HepG2 (cell line): Measurements from ENCODE around the gene AHCYL1. TPM values are rescaled to one million over a fixed set of nuclear protein-coding genes. Genes with fewer than 3 reads are reported as not detected.

Source experiments
- ATAC-seq: fragments of 200-7000 bp; cut with Tn5 transposase; 3 replicates; pipeline ENCODE4 v1.9.1; 2020; ENCODE audit warnings: mild to moderate bottlenecking, moderate library complexity
- BruUV-seq: library from RNA; stranded (reverse); fragments of 400-500 nt; replicated peaks from 2 replicates; lab custom pipeline; 2021; lab: Mats Ljungman, UMichigan
- CTCF ChIA-PET: fragments of 300-600 bp; formaldehyde crosslinking; extraction: SDS; loops from one replicate; lab custom pipeline; 2021; ENCODE audit warnings: low total read pairs, inconsistent platforms, low intra/inter-chr PET ratio; lab: Yijun Ruan, JAX
- POLR2A ChIA-PET: fragments of 350-600 bp; sonication (Branson Sonifier 250); formaldehyde crosslinking; loops from one replicate; lab custom pipeline; 2020; ENCODE audit warnings: antibody characterized with exemption, inconsistent platforms; lab: Yijun Ruan, JAX
- DNase-seq: peaks from one replicate; pipeline ENCODE4 v3.0.0-alpha.2; 2015; ENCODE audit warnings: low spot score
- FAIRE-seq: peaks from 3 replicates; lab custom pipeline; 2011; peaks lifted over from hg19 to GRCh38; lab: Jason Lieb, UNC
- H2AFZ ChIP-seq: one replicate; pipeline ENCODE4 v1.6.1; 2011; ENCODE audit warnings: low read length, inconsistent platforms
- H3K27ac ChIP-seq: fragments of 300-600 bp; 3 replicates; pipeline ENCODE4 v1.8.0; 2011; ENCODE audit warnings: mixed run types, mild to moderate bottlenecking, mixed read lengths, low read length, inconsistent platforms; ENCODE audit not compliant: insufficient read depth; ENCODE audit errors: extremely low read length
- H3K27me3 ChIP-seq, 2 experiments: fragments of 200-600 bp in 1 of 2; 2 replicates in 1 of 2; 3 replicates in 1 of 2; pipeline versions ENCODE4 v1.6.0 to v1.8.0; 2011; ENCODE audit warnings: low read length in 2 of 2, mild to moderate bottlenecking in 2 of 2, moderate library complexity in 2 of 2, inconsistent platforms in 1 of 2; ENCODE audit not compliant: insufficient read depth in 2 of 2, control insufficient read depth in 1 of 2
- H3K36me3 ChIP-seq, 2 experiments: fragments of 200-600 bp in 1 of 2; replicated peaks in 1 of 2; 2 replicates in 1 of 2; 3 replicates in 1 of 2; pipeline versions ENCODE4 v1.5.1 to v1.8.0; 2011; ENCODE audit warnings: low read length in 2 of 2, inconsistent platforms in 1 of 2; ENCODE audit not compliant: insufficient read depth in 2 of 2, control insufficient read depth in 1 of 2
- H3K4me1 ChIP-seq: 2 replicates; pipeline ENCODE4 v1.5.1; 2012; ENCODE audit warnings: low read length, inconsistent platforms; ENCODE audit not compliant: insufficient read depth
- H3K4me2 ChIP-seq: 2 replicates; pipeline ENCODE4 v1.6.0; 2011; ENCODE audit warnings: low read depth, low read length, inconsistent platforms
- H3K4me3 ChIP-seq, 3 experiments: fragments of 200-600 bp in 1 of 3; sonication (generic), shearing (Covaris generic) in 1 of 3; replicated peaks in 1 of 3; 2 replicates each; pipeline ENCODE4 v1.5.1; 2011 to 2016; ENCODE audit warnings: low read length in 3 of 3, inconsistent platforms in 2 of 3, low read depth in 2 of 3, mild to moderate bottlenecking in 2 of 3, control low read depth in 1 of 3, mixed read lengths in 1 of 3; ENCODE audit not compliant: insufficient read depth in 1 of 3
- H3K79me2 ChIP-seq: one replicate; pipeline ENCODE4 v1.6.1; 2011; ENCODE audit warnings: low read length, inconsistent platforms; ENCODE audit not compliant: insufficient read depth
- H3K9ac ChIP-seq: 2 replicates; pipeline ENCODE4 v1.6.0; 2011; ENCODE audit warnings: mild to moderate bottlenecking, low read depth, low read length, inconsistent platforms; ENCODE audit not compliant: insufficient read depth
- H3K9me3 ChIP-seq: 2 replicates; pipeline ENCODE4 v1.5.1; 2012; ENCODE audit warnings: mild to moderate bottlenecking, low read length
- H4K20me1 ChIP-seq: 2 replicates; pipeline ENCODE4 v1.6.0; 2011; ENCODE audit warnings: inconsistent platforms, mild to moderate bottlenecking, low read length, moderate library complexity; ENCODE audit not compliant: insufficient read depth
- ARNTL ChIP-seq: sonication (generic); formaldehyde crosslinking; IDR thresholded peaks from 2 replicates; pipeline ENCODE4 v1.4.0; 2020; ENCODE audit warnings: mild to moderate bottlenecking, missing genetic modification reagents
- FOXA1 ChIP-seq, 2 experiments: fragments of 450-650 bp in 1 of 2; sonication (generic) in 1 of 2; formaldehyde crosslinking in 1 of 2; IDR thresholded peaks; 2 replicates each; pipeline versions ENCODE4 v1.4.0 to v1.6.1; 2016 to 2020; ENCODE audit warnings: missing genetic modification reagents in 1 of 2
- KDM2A ChIP-seq: sonication (generic); formaldehyde crosslinking; IDR thresholded peaks from 2 replicates; pipeline ENCODE4 v1.4.0; 2020; ENCODE audit warnings: low read depth, missing genetic modification reagents, borderline replicate concordance
- NR2F1 ChIP-seq, 2 experiments: fragments of 450-650 bp in 1 of 2; formaldehyde crosslinking in 1 of 2; IDR thresholded peaks; 2 replicates each; pipeline versions ENCODE4 v1.5.0 to v1.6.1; 2016 to 2020; ENCODE audit warnings: mild to moderate bottlenecking in 1 of 2, missing compliant biosample characterization in 1 of 2, missing genetic modification reagents in 1 of 2, moderate library complexity in 1 of 2
- POLR2A ChIP-seq, 2 experiments: IDR thresholded peaks; 2 replicates each; pipeline ENCODE4 v1.6.1; 2011; ENCODE audit warnings: low read depth in 2 of 2, low read length in 2 of 2, mild to moderate bottlenecking in 1 of 2, moderate library complexity in 1 of 2; ENCODE audit not compliant: insufficient read depth in 1 of 2
- PRMT3 ChIP-seq: sonication (generic); formaldehyde crosslinking; IDR thresholded peaks from 2 replicates; pipeline ENCODE4 v1.8.1; 2022; ENCODE audit warnings: low read depth, mild to moderate bottlenecking, moderate library complexity, missing genetic modification reagents, borderline replicate concordance
- SRF ChIP-seq: IDR thresholded peaks from 2 replicates; pipeline ENCODE4 v1.6.1; 2011; ENCODE audit warnings: mild to moderate bottlenecking, low read depth, low read length, moderate library complexity
- SRSF1 ChIP-seq: fragments of 200-400 bp; formaldehyde crosslinking; optimal IDR thresholded peaks from 2 replicates; pipeline ENCODE3; 2017; ENCODE audit warnings: mild to moderate bottlenecking, low read depth, low read length, moderate library complexity
- ZBTB8A ChIP-seq: sonication (generic); formaldehyde crosslinking; IDR thresholded peaks from 2 replicates; pipeline ENCODE4 v1.4.0; 2020; ENCODE audit warnings: mild to moderate bottlenecking, low read depth, missing genetic modification reagents, borderline replicate concordance
- ZC3H4 ChIP-seq: sonication (generic); formaldehyde crosslinking; IDR thresholded peaks from 2 replicates; pipeline ENCODE4 v1.4.0; 2020; ENCODE audit warnings: missing genetic modification reagents, borderline replicate concordance
- ZFP36L2 ChIP-seq: sonication (generic); formaldehyde crosslinking; IDR thresholded peaks from 2 replicates; pipeline ENCODE4 v1.4.0; 2020; ENCODE audit warnings: missing genetic modification reagents
- ZFP82 ChIP-seq: sonication (generic); formaldehyde crosslinking; IDR thresholded peaks from 2 replicates; pipeline ENCODE4 v1.5.1; 2020; ENCODE audit warnings: mild to moderate bottlenecking, missing genetic modification reagents, borderline replicate concordance
- ZFX ChIP-seq: sonication (generic); formaldehyde crosslinking; IDR thresholded peaks from 2 replicates; pipeline ENCODE4 v1.4.0; 2020; ENCODE audit warnings: mild to moderate bottlenecking, low read depth, missing genetic modification reagents, moderate library complexity
- ZNF607 ChIP-seq: sonication (generic); formaldehyde crosslinking; IDR thresholded peaks from 2 replicates; pipeline ENCODE4 v1.5.1; 2020; ENCODE audit warnings: missing genetic modification reagents, mild to moderate bottlenecking, borderline replicate concordance
- ZNF619 ChIP-seq: sonication (generic); formaldehyde crosslinking; IDR thresholded peaks from 2 replicates; pipeline ENCODE4 v1.4.0; 2020; ENCODE audit warnings: mild to moderate bottlenecking, missing genetic modification reagents
- ZNF7 ChIP-seq: IDR thresholded peaks from 2 replicates; pipeline ENCODE4 v1.6.1; 2016; ENCODE audit warnings: missing biosample characterization, missing genetic modification reagents
- WGBS: methylation state at CpG from one replicate; pipeline ENCODE4 v1.1.6; 2017; ENCODE audit warnings: low lambda C conversion rate; 5-methylcytosine and 5-hydroxymethylcytosine counted together
- in situ Hi-C: cut with HindIII; loops from 2 replicates; pipeline ENCODE4 v1.10.0; 2017; ENCODE audit warnings: low pct_unique_long_range_greater_than_20kb; ENCODE audit not compliant: extremely low pct_ligation_motif_present
- intact Hi-C: fragments of 100-400 bp; cut with micrococcal nuclease; formaldehyde crosslinking; loops from one replicate; pipeline ENCODE4 v1.10.0; 2022; ENCODE audit not compliant: unreplicated experiment
- polyA plus RNA-seq, 8 experiments: library from polyadenylated mRNA; depleted of rRNA in 3 of 8; stranded (reverse) in 7 of 8; unstranded in 1 of 8; fragments of >200 nt; fragmentation: Illumina TruSeq in 4 of 8; extraction: Trizol in 4 of 8; gene quantifications; 2 replicates each; pipeline versions ENCODE4 v1.2.1 to v1.2.3, GENCODE V29; 2011 to 2016; ENCODE audit warnings: low read depth in 4 of 8, missing spikeins in 1 of 8, mixed read lengths in 1 of 8; ENCODE audit not compliant: insufficient read depth in 1 of 8
- total RNA-seq, 5 experiments: library from RNA; depleted of rRNA; stranded (reverse); fragments of >200 nt; fragmentation: Illumina TruSeq; extraction: Trizol; gene quantifications; 2 replicates each; pipeline ENCODE4 v1.2.3, GENCODE V29; 2016; ENCODE audit warnings: low read depth in 1 of 5
- TF ChIP-seq, protein P1 (sequence below): sonication (generic); formaldehyde crosslinking; IDR thresholded peaks from 2 replicates; pipeline ENCODE4 v1.4.0; 2020; ENCODE audit warnings: missing genetic modification reagents
- TF ChIP-seq, protein P2 (sequence below): sonication (generic); formaldehyde crosslinking; IDR thresholded peaks from 2 replicates; pipeline ENCODE4 v1.4.0; 2020; ENCODE audit warnings: missing genetic modification reagents

AHCYL1 gene
- total and polyA plus RNA-seq, 2 of the 13 experiments (the other 11 are each of a cell fraction or from before 2014, with no cell fraction given) = 40.9 to 76.3 TPM

DNA sequence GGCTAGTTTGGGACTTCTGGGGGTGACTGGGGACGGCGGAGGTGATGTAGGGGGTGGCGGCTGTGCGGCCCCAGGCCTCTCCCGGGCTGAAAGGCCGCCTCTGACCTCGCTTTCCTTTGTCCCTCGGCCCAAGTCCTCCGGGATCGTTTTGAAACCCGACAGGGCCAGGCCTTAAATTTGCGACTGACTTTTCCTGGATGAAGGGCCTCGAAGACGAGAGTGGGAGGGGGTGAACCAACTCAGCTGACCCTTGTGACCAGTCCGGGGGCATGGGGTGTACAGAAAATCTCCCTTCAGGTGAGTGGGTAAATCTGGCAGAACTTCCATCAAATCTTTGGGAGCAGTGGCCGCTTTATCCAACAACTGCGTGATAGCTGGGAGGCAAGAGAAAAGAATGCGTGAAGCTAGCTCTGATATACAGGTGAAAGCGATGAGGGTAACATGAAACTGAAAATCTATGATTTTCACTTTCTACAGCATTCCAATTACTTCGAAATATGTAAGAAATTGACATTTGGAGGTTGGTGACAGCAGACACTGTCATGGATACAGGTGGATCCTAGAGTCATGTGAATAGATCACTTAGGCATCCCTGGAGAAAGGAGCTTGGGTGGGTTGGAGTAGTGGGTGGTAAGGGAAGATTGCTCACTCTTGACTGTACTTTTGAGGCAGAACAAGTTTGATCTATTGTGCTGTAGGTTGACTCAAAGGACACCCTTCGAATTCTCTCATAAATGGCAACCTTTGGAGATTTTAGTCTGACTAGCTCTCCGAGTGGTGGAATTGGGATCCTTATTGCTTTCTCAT lies 885 bp downstream of the AHCYL1 start:
- Histone ChIP-seq H3K79me2 (peaks cover 46% of the 10 kb centered on the region), H3K4me1 (peaks cover 86% of the 10 kb centered on the region), H3K4me3 (peak overlapping the region; percentile 81 to 94 (median 94)), H3K9me3 (no peaks in the 10 kb centered on the region), H3K27me3 (no peaks in the 10 kb centered on the region; a peak in 1 of 5 replicates), H3K4me2 (peak overlapping the region; percentile 79), H3K9ac (peak overlapping the region; percentile 90), H3K27ac (peak overlapping the region; percentile 87), H2AFZ (no peak overlapping the region), H4K20me1 (peaks cover 3% of the 10 kb centered on the region; the same call in 1 of the 2 replicates), H3K36me3 (no peaks in the 10 kb centered on the region)
- intact Hi-C loops = loop anchor here (10.0 kb wide), 2 partner anchors 271 to 441 kb away; partner anchors contain the start of genes GNAI3 and GSTM5
- peak; percentile 8 for ATAC-seq
- ChIA-PET CTCF (interaction anchor here (1.3 to 3.6 kb wide), 4 partner anchors 25 to 211 kb away, joined by 4 to 48 read pairs (median 24); no protein-coding TSS in a partner anchor), POLR2A (interaction anchor here (0.7 to 3.7 kb wide), 8 partner anchors 18 to 437 kb away, joined by 4 to 67 read pairs (median 8); partner anchors contain the start of genes CSF1, EPS8L3 and GNAI3)
- DNase-seq = no peak
- in situ Hi-C loops = loop anchor here (10.0 kb wide), 1 partner anchor 341 kb away; no protein-coding TSS in a partner anchor
- WGBS = 3% methylated on average over 13 of the region's 22 CpGs
- FAIRE-seq = no peak
- BruUV-seq = TSS peak; percentile 50
- TF ChIP-seq ZFX (CRISPR knock-in tag) (0 out of 2 replicates have a peak, but pooled peaks have one; percentile 0), FOXA1 (IDR thresholded peaks at IDR 0.05) (no peak), FOXA1 (CRISPR knock-in tag; IDR thresholded peaks at IDR 0.05) (no peak), POLR2A (IDR thresholded peaks at IDR 0.05; ENCODE audit: insufficient read depth in 1 of 2, low read depth in 2 of 2, low read length in 2 of 2) (no peak), ZNF619 (no peak), ARNTL (CRISPR knock-in tag) (0 out of 2 replicates have a peak, but pooled peaks have one; percentile 2), NR2F1 (CRISPR knock-in tag; IDR thresholded peaks at IDR 0.05) (no peak), SRSF1 (no peak), ZFP82 (CRISPR knock-in tag) (peak; percentile 38; the same call in 1 of the 2 replicates), PRMT3 (no peak), ZNF7 (CRISPR knock-in tag) (no peak), ZBTB8A (CRISPR knock-in tag) (peak; percentile 43; the same call in 1 of the 2 replicates), KDM2A (CRISPR knock-in tag) (no peak), ZNF607 (CRISPR knock-in tag) (no peak), SRF (no peak), ZFP36L2 (CRISPR knock-in tag) (no peak), ZC3H4 (CRISPR knock-in tag) (no peak)
- TF ChIP-seq, protein P1, sequence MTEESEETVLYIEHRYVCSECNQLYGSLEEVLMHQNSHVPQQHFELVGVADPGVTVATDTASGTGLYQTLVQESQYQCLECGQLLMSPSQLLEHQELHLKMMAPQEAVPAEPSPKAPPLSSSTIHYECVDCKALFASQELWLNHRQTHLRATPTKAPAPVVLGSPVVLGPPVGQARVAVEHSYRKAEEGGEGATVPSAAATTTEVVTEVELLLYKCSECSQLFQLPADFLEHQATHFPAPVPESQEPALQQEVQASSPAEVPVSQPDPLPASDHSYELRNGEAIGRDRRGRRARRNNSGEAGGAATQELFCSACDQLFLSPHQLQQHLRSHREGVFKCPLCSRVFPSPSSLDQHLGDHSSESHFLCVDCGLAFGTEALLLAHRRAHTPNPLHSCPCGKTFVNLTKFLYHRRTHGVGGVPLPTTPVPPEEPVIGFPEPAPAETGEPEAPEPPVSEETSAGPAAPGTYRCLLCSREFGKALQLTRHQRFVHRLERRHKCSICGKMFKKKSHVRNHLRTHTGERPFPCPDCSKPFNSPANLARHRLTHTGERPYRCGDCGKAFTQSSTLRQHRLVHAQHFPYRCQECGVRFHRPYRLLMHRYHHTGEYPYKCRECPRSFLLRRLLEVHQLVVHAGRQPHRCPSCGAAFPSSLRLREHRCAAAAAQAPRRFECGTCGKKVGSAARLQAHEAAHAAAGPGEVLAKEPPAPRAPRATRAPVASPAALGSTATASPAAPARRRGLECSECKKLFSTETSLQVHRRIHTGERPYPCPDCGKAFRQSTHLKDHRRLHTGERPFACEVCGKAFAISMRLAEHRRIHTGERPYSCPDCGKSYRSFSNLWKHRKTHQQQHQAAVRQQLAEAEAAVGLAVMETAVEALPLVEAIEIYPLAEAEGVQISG (CRISPR knock-in tag) = no peak
- TF ChIP-seq, protein P2, sequence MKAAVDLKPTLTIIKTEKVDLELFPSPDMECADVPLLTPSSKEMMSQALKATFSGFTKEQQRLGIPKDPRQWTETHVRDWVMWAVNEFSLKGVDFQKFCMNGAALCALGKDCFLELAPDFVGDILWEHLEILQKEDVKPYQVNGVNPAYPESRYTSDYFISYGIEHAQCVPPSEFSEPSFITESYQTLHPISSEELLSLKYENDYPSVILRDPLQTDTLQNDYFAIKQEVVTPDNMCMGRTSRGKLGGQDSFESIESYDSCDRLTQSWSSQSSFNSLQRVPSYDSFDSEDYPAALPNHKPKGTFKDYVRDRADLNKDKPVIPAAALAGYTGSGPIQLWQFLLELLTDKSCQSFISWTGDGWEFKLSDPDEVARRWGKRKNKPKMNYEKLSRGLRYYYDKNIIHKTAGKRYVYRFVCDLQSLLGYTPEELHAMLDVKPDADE (CRISPR knock-in tag) = peak; percentile 30; the same call in 1 of the 2 replicates
